GM12865 (cell line): ENCODE measurements around the gene RRAS.

Source experiments
- DNase-seq: peaks from one replicate; pipeline ENCODE4 v3.0.0; 2010; ENCODE audit warnings: low read depth
- H3K4me3 ChIP-seq: 2 replicates; pipeline ENCODE4 v1.5.1; 2011; ENCODE audit warnings: mild to moderate bottlenecking, low read depth, low read length, control low read depth
- CTCF ChIP-seq: IDR thresholded peaks from 2 replicates; pipeline ENCODE4 v1.5.1; 2011; ENCODE audit warnings: low read length, control low read depth, low read depth, inconsistent platforms; ENCODE audit not compliant: insufficient read depth; ENCODE audit errors: missing control alignments

The RRAS gene

GRCh38 chr19:49640113-49640898 is at the start of gene RRAS:
Gene RRAS, minus strand, starts transcription at chr19:49640143. Its CDS starts 45 bp downstream, at chr19:49640098.
- peak; percentile 100 for DNase-seq
- TF ChIP-seq CTCF, result no peak
- H3K4me3 ChIP-seq, result peak within 1 kb of the TSS; percentile 99

- peak; percentile 51 for TF ChIP-seq CTCF
- H3K4me3 ChIP-seq, result no peak within 1 kb of the TSS
- peak; percentile 50 for DNase-seq
These were observed 49.5 kb upstream of the RRAS start, which contains the start of gene ADM5 for GRCh38 chr19:49689133-49690078. Gene ADM5, plus strand, starts transcription at chr19:49689594. Its CDS starts 244 bp downstream, at chr19:49689838.

- no peak for TF ChIP-seq CTCF
- peak; percentile 22 for DNase-seq
- no peak overlapping the region for H3K4me3 ChIP-seq
These were observed 48.7 kb upstream of the RRAS start for GRCh38 chr19:49688531-49689132.

GRCh38 chr19:49687566-49688316 is 47.8 kb upstream of the RRAS start:
- no peak for DNase-seq
- TF ChIP-seq CTCF, result no peak
- H3K4me3 ChIP-seq, result no peak overlapping the region

GRCh38 chr19:49687150-49687549 is 47.2 kb upstream of the RRAS start:
- no peak for TF ChIP-seq CTCF
- H3K4me3 ChIP-seq, result no peak overlapping the region
- no peak for DNase-seq

GRCh38 chr19:49686503-49687088 is 46.7 kb upstream of the RRAS start:
- DNase-seq, result no peak
- TF ChIP-seq CTCF, result no peak
- no peak overlapping the region for H3K4me3 ChIP-seq
